ELR (cell line): ENCODE measurements around the gene CHAT.

Experiments used
- DNase-seq: peaks from one replicate; pipeline ENCODE4 v3.0.0-alpha.2; 2015; ENCODE audit warnings: low read depth

Gene CHAT

GRCh38 chr10:49613882-49614241 lies at the start of gene CHAT:
TSS of gene CHAT (plus strand) at chr10:49614037. CDS start at chr10:49614190, 153 bp downstream.
- no peak for DNase-seq

- DNase-seq, result peak; percentile 39
Measured at GRCh38 chr10:49564461-49565009, 49.3 kb upstream of the CHAT start.

GRCh38 chr10:49567810-49568209 lies 46.0 kb upstream of the CHAT start:
- no peak for DNase-seq

- DNase-seq, result peak; percentile 37
Measured at GRCh38 chr10:49568235-49568634, 45.6 kb upstream of the CHAT start.

GRCh38 chr10:49569031-49569631 lies 44.7 kb upstream of the CHAT start:
- DNase-seq, result peak; percentile 65

GRCh38 chr10:49571388-49571787 lies 42.4 kb upstream of the CHAT start:
- DNase-seq, result peak; percentile 35

GRCh38 chr10:49572594-49573114 lies 41.2 kb upstream of the CHAT start:
- no peak for DNase-seq

- DNase-seq, result no peak
Measured at GRCh38 chr10:49575489-49576072, 38.3 kb upstream of the CHAT start.

GRCh38 chr10:49577182-49577925 lies 36.5 kb upstream of the CHAT start:
- no peak for DNase-seq

- no peak for DNase-seq
Measured at GRCh38 chr10:49578392-49578791, 35.4 kb upstream of the CHAT start.

GRCh38 chr10:49579621-49580020 lies 34.2 kb upstream of the CHAT start:
- DNase-seq, result no peak

GRCh38 chr10:49585387-49585786 lies 28.4 kb upstream of the CHAT start:
- peak; percentile 60 for DNase-seq

GRCh38 chr10:49587981-49588380 lies 25.9 kb upstream of the CHAT start:
- no peak for DNase-seq

- DNase-seq, result peak; percentile 79
Measured at GRCh38 chr10:49592726-49593563, 20.9 kb upstream of the CHAT start.

GRCh38 chr10:49593564-49593875 lies 20.3 kb upstream of the CHAT start:
- DNase-seq, result no peak

GRCh38 chr10:49593998-49594397 lies 19.8 kb upstream of the CHAT start:
- no peak for DNase-seq

- peak; percentile 82 for DNase-seq
Measured at GRCh38 chr10:49594594-49594993, 19.2 kb upstream of the CHAT start.

GRCh38 chr10:49595003-49595712 lies 18.7 kb upstream of the CHAT start:
- DNase-seq, result no peak

- peak; percentile 37 for DNase-seq
Measured at GRCh38 chr10:49595713-49596492, 17.9 kb upstream of the CHAT start.

GRCh38 chr10:49596493-49596809 lies 17.4 kb upstream of the CHAT start:
- no peak for DNase-seq

- DNase-seq, result no peak
Measured at GRCh38 chr10:49596836-49597235, 17.0 kb upstream of the CHAT start.
